Measurements from ENCODE around the gene RAB3IL1. TPM values are rescaled to one million over a fixed set of nuclear protein-coding genes. Genes with fewer than 3 reads are reported as not detected.

RAB3IL1 gene
- total and polyA plus RNA-seq, 3 donors from 2014 or later, result 57.7 to 88.2 (median 65.8) TPM

- intact Hi-C loops (cut with DNase I; ENCODE audit: low total_unique reads), result loop anchor here (10.0 kb wide), 1 partner anchor 162 kb away; the partner anchor contains the start of genes FEN1 and TMEM258
- TF ChIP-seq CTCF (IDR thresholded peaks at IDR 0.05) (no peak), POLR2A (IDR thresholded peaks at IDR 0.05) (no peak)
- H3K9me3 ChIP-seq, result no peaks in the 10 kb centered on the region
- H3K4me1 ChIP-seq, result peaks cover 35% of the 10 kb centered on the region
- no peaks in the 10 kb centered on the region for H3K27me3 ChIP-seq
- H3K4me3 ChIP-seq, result no peak overlapping the region
- WGBS, 2 donors, result 85 to 89% methylated on average over 4 to 7 of the region's 7 CpGs
- H3K27ac ChIP-seq, result no peak overlapping the region
- no peak for DNase-seq
- no peaks in the 10 kb centered on the region for H3K36me3 ChIP-seq (ENCODE audit: low read depth, missing control alignments)
Observed at GRCh38 chr11:61957021-61957770, 39.8 kb upstream of the RAB3IL1 start.

GRCh38 chr11:61956191-61957020 lies 39.0 kb upstream of the RAB3IL1 start:
- no peaks in the 10 kb centered on the region for H3K27me3 ChIP-seq
- H3K36me3 ChIP-seq (ENCODE audit: low read depth, missing control alignments), result no peaks in the 10 kb centered on the region
- H3K4me1 ChIP-seq, result peaks cover 27% of the 10 kb centered on the region
- 69 to 83% methylated on average over 18 to 20 of the region's 20 CpGs for WGBS, 2 donors
- TF ChIP-seq CTCF (IDR thresholded peaks at IDR 0.05) (no peak), POLR2A (IDR thresholded peaks at IDR 0.05) (no peak)
- H3K4me3 ChIP-seq, result peak overlapping the region; percentile 41 to 52
- intact Hi-C loops (cut with DNase I; ENCODE audit: low total_unique reads), result loop anchor here (10.0 kb wide), 1 partner anchor 162 kb away; the partner anchor contains the start of genes FEN1 and TMEM258
- peak overlapping the region; percentile 18 to 90 for H3K27ac ChIP-seq
- DNase-seq, result no peak
- no peaks in the 10 kb centered on the region for H3K9me3 ChIP-seq

GRCh38 chr11:61955422-61956135 lies 38.2 kb upstream of the RAB3IL1 start:
- Histone ChIP-seq H3K27ac (peak overlapping the region; percentile 84 to 90), H3K9me3 (no peaks in the 10 kb centered on the region), H3K4me3 (peak overlapping the region; percentile 41 to 52), H3K4me1 (peaks cover 23% of the 10 kb centered on the region), H3K27me3 (no peaks in the 10 kb centered on the region), H3K36me3 (ENCODE audit: low read depth, missing control alignments) (no peaks in the 10 kb centered on the region)
- 38 to 40% methylated on average over 17 to 56 of the region's 56 CpGs for WGBS, 2 donors
- intact Hi-C loops (cut with DNase I; ENCODE audit: low total_unique reads), result loop anchor here (10.0 kb wide), 1 partner anchor 161 kb away; the partner anchor contains the start of genes FEN1 and TMEM258
- DNase-seq, result no peak
- TF ChIP-seq CTCF (IDR thresholded peaks at IDR 0.05), result no peak
- no peak for TF ChIP-seq POLR2A (IDR thresholded peaks at IDR 0.05)

- peak; percentile 71 for DNase-seq
- Histone ChIP-seq H3K27ac (peak overlapping the region; percentile 84 to 90), H3K27me3 (no peaks in the 10 kb centered on the region), H3K36me3 (ENCODE audit: low read depth, missing control alignments) (no peaks in the 10 kb centered on the region), H3K9me3 (no peaks in the 10 kb centered on the region), H3K4me3 (peak overlapping the region; percentile 41 to 52), H3K4me1 (peaks cover 24% of the 10 kb centered on the region)
- 19 to 24% methylated on average over 2 to 21 of the region's 21 CpGs for WGBS, 2 donors
- intact Hi-C loops (cut with DNase I; ENCODE audit: low total_unique reads), result loop anchor here (10.0 kb wide), 1 partner anchor 160 kb away; the partner anchor contains the start of genes FEN1 and TMEM258
- TF ChIP-seq POLR2A (IDR thresholded peaks at IDR 0.05), result no peak
- TF ChIP-seq CTCF (IDR thresholded peaks at IDR 0.05), result no peak
Observed at GRCh38 chr11:61954851-61955421, 37.6 kb upstream of the RAB3IL1 start.
